Measurements from ENCODE around the gene VSNL1.

VSNL1 gene

GRCh38 chr2:17637131-17637906 is 96.8 kb downstream of the VSNL1 start:
- no peak overlapping the region for H3K14ac ChIP-seq (ENCODE audit: low read length)
- H3K9me3 ChIP-seq (ENCODE audit: insufficient read depth, low read depth, low read length), result no peaks in the 10 kb centered on the region
- no peak overlapping the region for H3K27ac ChIP-seq (ENCODE audit: low read depth, low read length)
- no peak overlapping the region for H2AK5ac ChIP-seq (ENCODE audit: low read length)
- H3K79me2 ChIP-seq (ENCODE audit: control insufficient read depth, insufficient read depth, low read length, poor library complexity), result no peaks in the 10 kb centered on the region
- DNase-seq, result no peak
- H3K36me3 ChIP-seq (ENCODE audit: control insufficient read depth in 1 of 2, insufficient read depth in 2 of 2, low read length in 2 of 2), result no peaks in the 10 kb centered on the region
- H4K8ac ChIP-seq (ENCODE audit: low read depth, low read length), result no peak overlapping the region
- H3K18ac ChIP-seq (ENCODE audit: low read length), result no peak overlapping the region
- H3K4me1 ChIP-seq (ENCODE audit: control insufficient read depth in 1 of 2, insufficient read depth in 2 of 2, low read length in 2 of 2), result no peaks in the 10 kb centered on the region
- H4K91ac ChIP-seq (ENCODE audit: low read depth, low read length), result no peak overlapping the region
- H2BK5ac ChIP-seq (ENCODE audit: low read depth, low read length, poor library complexity), result no peak overlapping the region
- H2AFZ ChIP-seq (ENCODE audit: insufficient read depth, low read length, poor library complexity), result no peak overlapping the region
- no peaks in the 10 kb centered on the region for H3K27me3 ChIP-seq (ENCODE audit: insufficient read depth, low read length)
- H3K4me2 ChIP-seq (ENCODE audit: low read length), result no peak overlapping the region
- H2BK12ac ChIP-seq (ENCODE audit: low read length), result no peak overlapping the region
- no peak overlapping the region for H3K9ac ChIP-seq (ENCODE audit: low read length)
- H4K12ac ChIP-seq (ENCODE audit: low read depth, low read length), result no peak overlapping the region
- no peak overlapping the region for H3K4ac ChIP-seq (ENCODE audit: low read depth, low read length)
- no peak overlapping the region for H2BK120ac ChIP-seq (ENCODE audit: insufficient read depth, low read length, poor library complexity)
- H3K23ac ChIP-seq (ENCODE audit: low read length), result no peak overlapping the region
- peak overlapping the region; percentile 7 for H3K4me3 ChIP-seq (ENCODE audit: low read depth, low read length)
- no peaks in the 10 kb centered on the region for H3K79me1 ChIP-seq (ENCODE audit: low read length)
- no CpG with 5 or more reads among the region's 8 CpGs for WGBS (ENCODE audit: extremely low coverage, insufficient coverage, insufficient read length)

DNA sequence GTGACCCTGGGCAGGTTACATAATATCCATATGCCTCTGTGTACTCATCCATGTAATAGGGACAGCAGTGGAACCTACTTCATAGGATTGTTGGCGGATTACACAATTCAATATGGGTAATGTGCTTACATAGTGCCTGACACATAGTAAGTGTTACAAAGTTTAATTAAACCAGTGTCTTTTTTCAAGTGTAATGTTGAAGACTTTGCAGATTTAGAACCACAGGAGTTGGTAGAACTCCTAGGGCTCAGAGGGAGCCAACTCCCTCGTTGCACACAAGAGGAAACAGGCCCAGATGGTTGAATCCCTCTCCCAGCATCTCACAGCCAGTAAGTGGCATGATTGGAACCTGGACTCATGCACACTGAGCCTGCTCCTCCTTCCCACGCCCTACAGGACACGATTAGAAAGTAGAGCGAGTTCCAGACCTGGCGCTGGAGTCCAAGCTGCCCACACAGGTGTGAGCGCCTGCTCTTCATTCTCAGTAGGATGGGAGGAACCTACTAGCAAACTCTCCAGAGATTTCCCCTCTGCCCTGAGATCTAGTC is 97.8 kb downstream of the VSNL1 start:
- Histone ChIP-seq H3K79me1 (ENCODE audit: low read length) (no peaks in the 10 kb centered on the region), H2AK5ac (ENCODE audit: low read length) (no peak overlapping the region), H3K23ac (ENCODE audit: low read length) (no peak overlapping the region), H2BK120ac (ENCODE audit: insufficient read depth, low read length, poor library complexity) (no peak overlapping the region), H2BK5ac (ENCODE audit: low read depth, low read length, poor library complexity) (no peak overlapping the region), H3K27me3 (ENCODE audit: insufficient read depth, low read length) (no peaks in the 10 kb centered on the region), H3K4me1 (ENCODE audit: control insufficient read depth in 1 of 2, insufficient read depth in 2 of 2, low read length in 2 of 2) (peaks cover under 1 to 3% of the 10 kb centered on the region in 2 experiments), H3K36me3 (ENCODE audit: control insufficient read depth in 1 of 2, insufficient read depth in 2 of 2, low read length in 2 of 2) (no peaks in the 10 kb centered on the region), H4K12ac (ENCODE audit: low read depth, low read length) (no peak overlapping the region), H2AFZ (ENCODE audit: insufficient read depth, low read length, poor library complexity) (no peak overlapping the region), H2BK12ac (ENCODE audit: low read length) (no peak overlapping the region), H4K8ac (ENCODE audit: low read depth, low read length) (no peak overlapping the region), H3K18ac (ENCODE audit: low read length) (no peak overlapping the region), H4K91ac (ENCODE audit: low read depth, low read length) (no peak overlapping the region), H3K4ac (ENCODE audit: low read depth, low read length) (no peak overlapping the region), H3K79me2 (ENCODE audit: control insufficient read depth, insufficient read depth, low read length, poor library complexity) (no peaks in the 10 kb centered on the region), H3K4me2 (ENCODE audit: low read length) (no peak overlapping the region), H3K27ac (ENCODE audit: low read depth, low read length) (no peak overlapping the region), H3K4me3 (ENCODE audit: low read depth, low read length) (no peak overlapping the region), H3K14ac (ENCODE audit: low read length) (no peak overlapping the region), H3K9ac (ENCODE audit: low read length) (no peak overlapping the region), H3K9me3 (ENCODE audit: insufficient read depth, low read depth, low read length) (no peaks in the 10 kb centered on the region)
- no CpG with 5 or more reads among the region's 7 CpGs for WGBS (ENCODE audit: extremely low coverage, insufficient coverage, insufficient read length)
- no peak for DNase-seq

- DNase-seq, result no peak
- Histone ChIP-seq H4K91ac (ENCODE audit: low read depth, low read length) (no peak overlapping the region), H2BK12ac (ENCODE audit: low read length) (no peak overlapping the region), H2BK5ac (ENCODE audit: low read depth, low read length, poor library complexity) (no peak overlapping the region), H4K8ac (ENCODE audit: low read depth, low read length) (no peak overlapping the region), H3K79me1 (ENCODE audit: low read length) (no peaks in the 10 kb centered on the region), H3K4me2 (ENCODE audit: low read length) (no peak overlapping the region), H3K4me1 (ENCODE audit: control insufficient read depth in 1 of 2, insufficient read depth in 2 of 2, low read length in 2 of 2) (peaks cover 3 to 6% of the 10 kb centered on the region in 2 experiments), H3K27me3 (ENCODE audit: insufficient read depth, low read length) (no peaks in the 10 kb centered on the region), H2AK5ac (ENCODE audit: low read length) (no peak overlapping the region), H3K4me3 (ENCODE audit: low read depth, low read length) (no peak overlapping the region), H3K9me3 (ENCODE audit: insufficient read depth, low read depth, low read length) (no peaks in the 10 kb centered on the region), H3K14ac (ENCODE audit: low read length) (no peak overlapping the region), H3K9ac (ENCODE audit: low read length) (no peak overlapping the region), H3K23ac (ENCODE audit: low read length) (no peak overlapping the region), H3K36me3 (ENCODE audit: control insufficient read depth in 1 of 2, insufficient read depth in 2 of 2, low read length in 2 of 2) (no peaks in the 10 kb centered on the region), H3K27ac (ENCODE audit: low read depth, low read length) (no peak overlapping the region), H2BK120ac (ENCODE audit: insufficient read depth, low read length, poor library complexity) (no peak overlapping the region), H3K4ac (ENCODE audit: low read depth, low read length) (no peak overlapping the region), H3K18ac (ENCODE audit: low read length) (no peak overlapping the region), H3K79me2 (ENCODE audit: control insufficient read depth, insufficient read depth, low read length, poor library complexity) (no peaks in the 10 kb centered on the region), H2AFZ (ENCODE audit: insufficient read depth, low read length, poor library complexity) (no peak overlapping the region), H4K12ac (ENCODE audit: low read depth, low read length) (no peak overlapping the region)
- no CpG with 5 or more reads among the region's 2 CpGs for WGBS (ENCODE audit: extremely low coverage, insufficient coverage, insufficient read length)
Measured at GRCh38 chr2:17640406-17640805, 99.9 kb downstream of the VSNL1 start.

- Histone ChIP-seq H3K18ac (ENCODE audit: low read length) (no peak overlapping the region), H3K14ac (ENCODE audit: low read length) (no peak overlapping the region), H3K9ac (ENCODE audit: low read length) (no peak overlapping the region), H3K27ac (ENCODE audit: low read depth, low read length) (no peak overlapping the region), H3K9me3 (ENCODE audit: insufficient read depth, low read depth, low read length) (no peaks in the 10 kb centered on the region), H3K4ac (ENCODE audit: low read depth, low read length) (no peak overlapping the region), H3K27me3 (ENCODE audit: insufficient read depth, low read length) (no peaks in the 10 kb centered on the region), H3K79me1 (ENCODE audit: low read length) (no peaks in the 10 kb centered on the region), H4K91ac (ENCODE audit: low read depth, low read length) (no peak overlapping the region), H4K12ac (ENCODE audit: low read depth, low read length) (no peak overlapping the region), H3K4me1 (ENCODE audit: control insufficient read depth in 1 of 2, insufficient read depth in 2 of 2, low read length in 2 of 2) (peaks cover 3 to 6% of the 10 kb centered on the region in 2 experiments), H3K23ac (ENCODE audit: low read length) (no peak overlapping the region), H3K4me2 (ENCODE audit: low read length) (no peak overlapping the region), H3K79me2 (ENCODE audit: control insufficient read depth, insufficient read depth, low read length, poor library complexity) (no peaks in the 10 kb centered on the region), H4K8ac (ENCODE audit: low read depth, low read length) (no peak overlapping the region), H3K36me3 (ENCODE audit: control insufficient read depth in 1 of 2, insufficient read depth in 2 of 2, low read length in 2 of 2) (no peaks in the 10 kb centered on the region), H2BK5ac (ENCODE audit: low read depth, low read length, poor library complexity) (no peak overlapping the region), H2AFZ (ENCODE audit: insufficient read depth, low read length, poor library complexity) (no peak overlapping the region), H2BK120ac (ENCODE audit: insufficient read depth, low read length, poor library complexity) (no peak overlapping the region), H2AK5ac (ENCODE audit: low read length) (no peak overlapping the region), H2BK12ac (ENCODE audit: low read length) (no peak overlapping the region), H3K4me3 (ENCODE audit: low read depth, low read length) (no peak overlapping the region)
- DNase-seq, result peak; percentile 47 to 66
- WGBS (ENCODE audit: extremely low coverage, insufficient coverage, insufficient read length), result no CpG with 5 or more reads among the region's 6 CpGs
Measured at GRCh38 chr2:17643031-17643615, 102.6 kb downstream of the VSNL1 start.
